Stimulated activated CD8-positive, alpha-beta memory T cell treated with anti-CD3 and anti-CD28 coated beads, Interleukin-7, amount 100 ng/mL, for 4 hours (primary cell): ENCODE measurements around the gene FOXE1.

ENCODE experiments used
- DNase-seq, 2 donors: peaks; one replicate each; pipeline ENCODE4 v3.0.0-alpha.2; 2020; ENCODE audit warnings: low read depth in 2 of 2

FOXE1 gene

GRCh38 chr9:97848480-97849237 lies 4.4 kb upstream of the FOXE1 start:
- DNase-seq, result peak in 1 of 2 donors; percentile 20

- no peak for DNase-seq
These were observed 3.0 kb upstream of the FOXE1 start for GRCh38 chr9:97849980-97850379.

GRCh38 chr9:97850746-97851445 lies 2.1 kb upstream of the FOXE1 start:
- no peak for DNase-seq

GRCh38 chr9:97851446-97851883 lies 1.6 kb upstream of the FOXE1 start:
- DNase-seq, result no peak

- DNase-seq, result no peak
These were observed 1.0 kb upstream of the FOXE1 start for GRCh38 chr9:97852001-97852398.

- DNase-seq, result no peak
These were observed 499 bp upstream of the FOXE1 start for GRCh38 chr9:97852399-97853055.

- DNase-seq, result peak in 1 of 2 donors; percentile 40
These were observed 1.0 kb downstream of the FOXE1 start for GRCh38 chr9:97853844-97854695.

GRCh38 chr9:97854696-97855485 lies 1.9 kb downstream of the FOXE1 start:
- no peak for DNase-seq

GRCh38 chr9:97855486-97855875 lies 2.5 kb downstream of the FOXE1 start:
- no peak for DNase-seq

- DNase-seq, result no peak
These were observed 2.9 kb downstream of the FOXE1 start for GRCh38 chr9:97855899-97856298.

- no peak for DNase-seq
These were observed 4.0 kb downstream of the FOXE1 start for GRCh38 chr9:97856857-97857605.

GRCh38 chr9:97857606-97858392 lies 4.8 kb downstream of the FOXE1 start:
- no peak for DNase-seq

GRCh38 chr9:97858393-97858713 lies 5.3 kb downstream of the FOXE1 start:
- no peak for DNase-seq

GRCh38 chr9:97858826-97859225 lies 5.8 kb downstream of the FOXE1 start:
- DNase-seq, result no peak

GRCh38 chr9:97859346-97859745 lies 6.3 kb downstream of the FOXE1 start:
- DNase-seq, result no peak

- no peak for DNase-seq
These were observed 7.6 kb downstream of the FOXE1 start for GRCh38 chr9:97860451-97861147.

GRCh38 chr9:97861148-97861475 lies 8.1 kb downstream of the FOXE1 start:
- no peak for DNase-seq

- no peak for DNase-seq
These were observed 10.3 kb downstream of the FOXE1 start for GRCh38 chr9:97863314-97863713.

- no peak for DNase-seq
These were observed 11.4 kb downstream of the FOXE1 start for GRCh38 chr9:97864396-97864795.
